CD4-positive, alpha-beta T cell (primary cell): Measurements from ENCODE around the gene DEXI. TPM values are rescaled to one million over a fixed set of nuclear protein-coding genes. Genes with fewer than 3 reads are reported as not detected.

Experiments
- ATAC-seq: fragments of 200-7000 bp; cut with Tn5 transposase; one replicate; pipeline ENCODE4 v1.10.0; 2022; ENCODE audit warnings: mild to moderate bottlenecking; ENCODE audit not compliant: poor library complexity
- CTCF ChIA-PET: fragments of 350-600 bp; sonication (Branson Sonifier 250); formaldehyde crosslinking; loops from one replicate; lab custom pipeline; 2021; ENCODE audit warnings: antibody characterized with exemption, inconsistent platforms; lab: Charles Lee
- POLR2A ChIA-PET: fragments of 350-600 bp; sonication (Branson Sonifier 250); formaldehyde crosslinking; loops from one replicate; lab custom pipeline; 2021; ENCODE audit warnings: antibody characterized with exemption, inconsistent platforms; lab: Charles Lee
- DNase-seq, 14 experiments: peaks; one replicate each; pipeline ENCODE4 v3.0.0-alpha.2; 2013 to 2020; ENCODE audit warnings: mixed read lengths in 2 of 14
- H3K27ac ChIP-seq, 2 donors: one replicate each; pipeline versions ENCODE4 v1.5.1 to v1.7.0; 2013; ENCODE audit warnings: low read length in 2 of 2, low read depth in 1 of 2, mild to moderate bottlenecking in 1 of 2
- H3K27me3 ChIP-seq, 2 experiments: 1 replicate in 1 of 2; 2 replicates in 1 of 2; pipeline versions ENCODE4 v1.6.1 to v1.7.0; 2013; ENCODE audit warnings: low read length in 2 of 2, control low read depth in 1 of 2, mild to moderate bottlenecking in 1 of 2, moderate library complexity in 1 of 2; ENCODE audit not compliant: insufficient read depth in 2 of 2, control insufficient read depth in 1 of 2
- H3K36me3 ChIP-seq: one replicate; pipeline ENCODE4 v1.6.1; 2013; ENCODE audit warnings: low read length, control low read depth; ENCODE audit not compliant: insufficient read depth
- H3K4me1 ChIP-seq: one replicate; pipeline ENCODE4 v1.6.1; 2013; ENCODE audit warnings: low read length, control low read depth; ENCODE audit not compliant: insufficient read depth
- H3K4me3 ChIP-seq: one replicate; pipeline ENCODE4 v1.5.1; 2013; ENCODE audit warnings: mild to moderate bottlenecking, low read length, moderate library complexity
- H3K9me3 ChIP-seq, 2 experiments: 1 replicate in 1 of 2; 2 replicates in 1 of 2; pipeline versions ENCODE4 v1.6.1 to v1.7.0; 2013; ENCODE audit warnings: low read length in 2 of 2, mild to moderate bottlenecking in 2 of 2, control low read depth in 1 of 2, moderate library complexity in 1 of 2; ENCODE audit not compliant: control insufficient read depth in 1 of 2, insufficient read depth in 1 of 2
- H3K27ac Mint-ChIP-seq: one replicate; pipeline ENCODE4 v1.8.0; 2020; ENCODE audit warnings: mixed read lengths
- H3K27me3 Mint-ChIP-seq: one replicate; pipeline ENCODE4 v1.8.0; 2021; ENCODE audit warnings: mixed read lengths
- H3K36me3 Mint-ChIP-seq: one replicate; pipeline ENCODE4 v1.8.0; 2021; ENCODE audit warnings: low read depth, mixed read lengths
- H3K4me1 Mint-ChIP-seq: one replicate; pipeline ENCODE4 v1.8.0; 2021; ENCODE audit warnings: low read depth, mixed read lengths
- H3K4me3 Mint-ChIP-seq: one replicate; pipeline ENCODE4 v1.8.0; 2020; ENCODE audit warnings: mild to moderate bottlenecking, mixed read lengths
- H3K9me3 Mint-ChIP-seq: one replicate; pipeline ENCODE4 v1.8.0; 2020; ENCODE audit warnings: mixed read lengths
- intact Hi-C, 2 experiments: fragments of 100-400 bp; cut with DNase I in 1 of 2; cut with micrococcal nuclease in 1 of 2; formaldehyde crosslinking; loops; one replicate each; pipeline versions ENCODE4 v1.15.1 to v1.9.0; 2023 to 2025; cut with DNase I, micrococcal nuclease
- polyA plus RNA-seq, 2 donors: library from polyadenylated mRNA; unstranded; fragments of 120-200 nt; gene quantifications; one replicate each; pipeline ENCODE4 v1.2.1, GENCODE V29; 2013
- total RNA-seq, 174 experiments: library from RNA in 2 of 174; stranded (reverse) in 2 of 174; gene quantifications; one replicate each; pipeline ENCODE4 v1.2.3 and lab custom pipeline; 2021 to 2026
- TF ChIP-seq, protein P1 (sequence below): fragments of 200-600 bp; IDR thresholded peaks from one replicate; pipeline ENCODE4 v1.8.0; 2022; ENCODE audit warnings: antibody characterized with exemption, mild to moderate bottlenecking

DEXI gene
- 1 to 10 TPM; 5.8 to 7.2 TPM for total RNA-seq
- polyA plus RNA-seq (2013, experiment 1 of 2) = 31.6 TPM
- 26.9 TPM for polyA plus RNA-seq (2013, experiment 2 of 2)
- 11.0 to 50.1 (median 38.5) reads per million in 172 experiments for total RNA-seq (lab: John Stamatoyannopoulos, UW)

DNA sequence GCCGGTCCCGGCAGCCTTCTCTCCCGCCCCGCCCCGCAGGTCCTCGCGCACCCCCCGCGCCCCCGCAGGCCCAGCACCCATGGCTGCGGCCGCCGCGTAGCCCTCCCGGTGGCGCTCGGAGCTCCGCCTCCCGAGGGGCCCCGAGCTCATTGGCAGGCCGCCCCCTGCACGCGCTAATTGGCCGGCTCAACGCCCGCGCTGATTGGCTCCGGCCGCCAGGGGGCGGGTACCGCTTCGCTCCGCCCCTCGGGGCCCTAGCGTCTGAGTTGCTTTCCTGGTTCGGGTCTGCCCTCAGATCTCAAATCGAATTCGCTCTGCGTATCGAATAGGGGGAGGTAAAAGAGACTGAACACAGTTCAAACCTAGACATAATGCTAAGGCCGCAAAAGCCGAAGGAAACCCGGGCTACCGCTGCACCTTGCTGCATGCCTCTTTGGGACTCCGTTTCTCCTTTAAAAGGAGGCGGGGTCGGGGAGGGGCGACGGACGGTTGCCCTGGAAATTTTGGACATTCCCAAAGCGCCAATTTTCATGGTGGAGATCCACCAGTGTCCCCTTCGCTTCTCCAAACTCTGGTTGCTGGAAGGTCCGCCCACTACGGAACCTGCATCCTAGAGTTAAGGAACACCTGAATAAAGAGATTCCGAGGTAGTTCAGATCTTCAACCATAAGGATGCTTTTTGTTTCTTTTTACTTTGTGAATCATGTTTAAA lies at the start of gene DEXI:
Gene DEXI, minus strand, starts transcription at position 117 of the 712 bp plus-strand sequence. CDS start 463 bp downstream, outside the sequence.
- POLR2A ChIA-PET = interaction anchor here (0.5 to 3.9 kb wide), 16 partner anchors 10 to 1978 kb away, joined by 3 to 22 read pairs (median 4); partner anchors contain the start of genes GSPT1, HAPSTR1, NUBP1 and SOCS1
- H3K27ac ChIP-seq = peak within 1 kb of the TSS; percentile 14 to 34
- no peaks in the 10 kb centered on the region for H3K9me3 ChIP-seq
- H3K4me3 ChIP-seq = peak within 1 kb of the TSS; percentile 70
- DNase-seq (peak; percentile 87 to 97 (median 93)), ATAC-seq (peak; percentile 78)
- H3K27me3 Mint-ChIP-seq = no peaks in the 10 kb centered on the region
- H3K36me3 Mint-ChIP-seq = peaks cover 6% of the 10 kb centered on the region
- H3K9me3 Mint-ChIP-seq = no peaks in the 10 kb centered on the region
- H3K27me3 ChIP-seq = no peaks in the 10 kb centered on the region
- peak within 1 kb of the TSS; percentile 75 for H3K27ac Mint-ChIP-seq
- no peaks in the 10 kb centered on the region for H3K36me3 ChIP-seq
- H3K4me1 ChIP-seq = peaks cover 84% of the 10 kb centered on the region
- peak within 1 kb of the TSS; percentile 92 for H3K4me3 Mint-ChIP-seq
- CTCF ChIA-PET = no interaction called here
- intact Hi-C loops = loop anchor here (5.0 to 10.0 kb wide), 6 partner anchors 198 to 1142 kb away; partner anchors contain the start of genes GSPT1 (in 1 of the 2), NUBP1 (in 1 of the 2), SNX29 (in 1 of the 2) and TXNDC11 (in 1 of the 2)
- peaks cover 81% of the 10 kb centered on the region for H3K4me1 Mint-ChIP-seq
- TF ChIP-seq, protein P1, sequence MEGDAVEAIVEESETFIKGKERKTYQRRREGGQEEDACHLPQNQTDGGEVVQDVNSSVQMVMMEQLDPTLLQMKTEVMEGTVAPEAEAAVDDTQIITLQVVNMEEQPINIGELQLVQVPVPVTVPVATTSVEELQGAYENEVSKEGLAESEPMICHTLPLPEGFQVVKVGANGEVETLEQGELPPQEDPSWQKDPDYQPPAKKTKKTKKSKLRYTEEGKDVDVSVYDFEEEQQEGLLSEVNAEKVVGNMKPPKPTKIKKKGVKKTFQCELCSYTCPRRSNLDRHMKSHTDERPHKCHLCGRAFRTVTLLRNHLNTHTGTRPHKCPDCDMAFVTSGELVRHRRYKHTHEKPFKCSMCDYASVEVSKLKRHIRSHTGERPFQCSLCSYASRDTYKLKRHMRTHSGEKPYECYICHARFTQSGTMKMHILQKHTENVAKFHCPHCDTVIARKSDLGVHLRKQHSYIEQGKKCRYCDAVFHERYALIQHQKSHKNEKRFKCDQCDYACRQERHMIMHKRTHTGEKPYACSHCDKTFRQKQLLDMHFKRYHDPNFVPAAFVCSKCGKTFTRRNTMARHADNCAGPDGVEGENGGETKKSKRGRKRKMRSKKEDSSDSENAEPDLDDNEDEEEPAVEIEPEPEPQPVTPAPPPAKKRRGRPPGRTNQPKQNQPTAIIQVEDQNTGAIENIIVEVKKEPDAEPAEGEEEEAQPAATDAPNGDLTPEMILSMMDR = no peak

DNA sequence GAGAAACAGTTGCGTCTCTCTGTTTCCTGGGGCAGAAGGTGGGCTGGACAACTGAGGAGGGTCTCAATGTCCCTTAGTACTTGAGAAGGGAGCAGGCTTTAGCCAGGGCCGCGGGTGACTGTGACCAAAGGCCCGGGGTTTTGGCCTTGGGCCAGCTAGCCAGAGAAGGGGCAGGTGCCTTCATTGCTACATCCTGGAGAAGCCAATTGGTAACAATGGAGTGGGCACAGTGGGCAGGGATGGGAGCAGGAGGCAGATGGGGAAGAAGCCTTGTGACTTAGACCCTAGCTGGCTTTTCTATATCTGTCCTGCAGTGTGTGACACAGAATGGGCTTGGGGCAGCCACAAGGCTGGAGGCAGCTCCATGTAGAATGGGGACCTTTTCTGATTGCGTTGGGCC lies 48.1 kb upstream of the DEXI start:
- POLR2A ChIA-PET = no interaction called here
- Histone ChIP-seq H3K4me1 (peaks cover 38% of the 10 kb centered on the region), H3K9me3 (no peaks in the 10 kb centered on the region), H3K36me3 (peaks cover 43% of the 10 kb centered on the region), H3K4me3 (no peak overlapping the region), H3K27ac (no peak overlapping the region), H3K27me3 (no peaks in the 10 kb centered on the region)
- H3K36me3 Mint-ChIP-seq = peaks cover 58% of the 10 kb centered on the region
- H3K4me3 Mint-ChIP-seq = no peak overlapping the region
- DNase-seq = no peak
- TF ChIP-seq, protein P1 = no peak
- no peaks in the 10 kb centered on the region for H3K9me3 Mint-ChIP-seq
- no peaks in the 10 kb centered on the region for H3K27me3 Mint-ChIP-seq
- CTCF ChIA-PET = no interaction called here
- peaks cover 47% of the 10 kb centered on the region for H3K4me1 Mint-ChIP-seq
- intact Hi-C loops = no loop called here
- no peak overlapping the region for H3K27ac Mint-ChIP-seq
- no peak for ATAC-seq

DNA sequence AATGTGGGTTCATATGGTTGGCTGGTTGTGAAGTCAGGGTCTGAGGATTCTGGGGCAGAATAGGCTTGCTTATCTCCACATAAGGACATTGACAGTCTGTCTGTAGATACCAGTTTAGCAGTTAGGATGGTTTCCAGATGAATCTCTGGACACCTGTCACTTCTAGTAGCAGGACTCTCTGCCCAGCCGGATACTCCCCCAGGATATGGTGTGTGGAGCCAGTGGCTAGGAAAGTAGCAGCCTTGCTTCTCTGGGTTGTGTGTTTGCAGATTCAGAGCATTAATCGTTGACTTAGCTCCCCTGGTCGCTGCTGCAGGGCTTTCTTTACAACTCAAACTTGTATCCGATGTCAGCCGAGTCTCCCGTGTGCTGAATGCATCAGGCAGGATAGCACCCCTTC lies 47.3 kb upstream of the DEXI start:
- Mint-ChIP-seq H3K27me3 (no peaks in the 10 kb centered on the region), H3K4me1 (peaks cover 48% of the 10 kb centered on the region), H3K9me3 (no peaks in the 10 kb centered on the region), H3K27ac (no peak overlapping the region), H3K4me3 (no peak overlapping the region), H3K36me3 (peaks cover 53% of the 10 kb centered on the region)
- TF ChIP-seq, protein P1 = no peak
- Histone ChIP-seq H3K4me1 (peaks cover 38% of the 10 kb centered on the region), H3K27me3 (no peaks in the 10 kb centered on the region), H3K4me3 (no peak overlapping the region), H3K27ac (no peak overlapping the region), H3K36me3 (peaks cover 37% of the 10 kb centered on the region), H3K9me3 (no peaks in the 10 kb centered on the region)
- ChIA-PET POLR2A (interaction anchor here (0.6 kb wide), 1 partner anchor 1117 kb away, joined by 3 read pairs; no protein-coding TSS in a partner anchor), CTCF (no interaction called here)
- DNase-seq = no peak
- intact Hi-C loops = no loop called here
- ATAC-seq = no peak
